HG03025 (cell line): Measurements from ENCODE around the gene APBB2.

Experiments
- ATAC-seq: cut with Tn5 transposase; IDR thresholded peaks from one replicate; pipeline ENCODE4 v1.9.1; 2021; ENCODE audit warnings: mild to moderate bottlenecking, moderate library complexity; ENCODE audit not compliant: unreplicated experiment, low FRiP score

Gene APBB2

DNA sequence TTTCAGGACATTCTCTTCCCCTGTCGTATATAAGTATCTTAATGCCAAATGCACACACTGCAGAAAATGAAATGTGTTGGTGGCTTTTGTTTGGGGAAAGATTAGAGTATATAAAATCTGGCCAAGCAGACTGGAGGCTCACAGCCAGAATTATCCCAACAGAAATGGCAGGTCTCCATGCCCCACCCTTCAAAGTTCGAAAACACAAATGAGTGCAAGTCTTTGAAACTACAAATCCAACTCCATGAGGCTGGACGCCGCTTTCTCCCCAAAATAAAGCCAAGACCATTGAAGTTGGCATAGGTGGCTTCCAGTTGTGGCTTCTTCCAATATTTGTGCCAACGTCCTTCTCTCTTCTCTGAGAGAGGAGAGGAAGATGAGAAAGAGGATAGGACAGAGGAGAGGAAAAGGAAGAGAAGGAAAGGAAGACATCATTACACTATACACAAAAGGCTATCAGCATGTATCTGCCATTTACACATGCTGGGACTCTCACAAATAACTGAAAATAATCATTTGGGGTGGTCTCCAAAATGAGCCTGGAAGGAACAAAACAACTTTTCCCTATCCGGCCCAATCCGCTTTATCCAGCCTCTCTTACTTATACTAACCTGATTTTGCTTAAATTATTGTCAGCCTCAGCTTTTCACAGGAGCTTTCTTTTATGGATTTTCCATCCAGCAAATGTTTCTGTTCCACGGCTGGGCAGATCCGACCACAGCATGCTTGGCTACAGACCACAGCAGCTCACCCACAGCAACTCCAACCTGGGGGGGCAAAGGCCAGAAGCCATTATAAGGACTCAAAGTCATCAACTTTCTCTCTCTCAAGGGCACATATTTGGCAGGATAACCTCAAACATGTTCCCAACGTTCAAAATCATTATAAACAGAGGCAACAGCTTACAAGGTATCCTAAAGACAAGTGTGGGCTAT is 71.7 kb downstream of the APBB2 start:
- no peak for ATAC-seq

DNA sequence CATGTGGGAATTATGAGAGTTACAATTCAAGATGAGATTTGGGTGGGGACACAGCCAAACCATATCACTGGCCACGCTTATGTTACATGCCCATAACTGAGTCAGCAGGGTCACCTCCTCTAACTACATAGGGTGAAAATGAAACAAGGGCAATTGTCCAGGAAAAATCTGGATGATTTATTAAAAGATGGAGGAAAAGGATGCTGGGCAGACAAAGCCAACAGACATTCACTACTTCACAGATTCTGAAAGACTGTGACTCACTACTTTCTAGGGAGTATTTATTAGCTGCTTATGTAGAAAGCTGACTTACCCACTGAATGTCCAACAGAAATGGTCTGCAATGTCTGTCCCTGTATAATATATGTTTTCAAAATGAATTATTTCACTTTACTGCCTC is 72.4 kb downstream of the APBB2 start:
- ATAC-seq = no peak

DNA sequence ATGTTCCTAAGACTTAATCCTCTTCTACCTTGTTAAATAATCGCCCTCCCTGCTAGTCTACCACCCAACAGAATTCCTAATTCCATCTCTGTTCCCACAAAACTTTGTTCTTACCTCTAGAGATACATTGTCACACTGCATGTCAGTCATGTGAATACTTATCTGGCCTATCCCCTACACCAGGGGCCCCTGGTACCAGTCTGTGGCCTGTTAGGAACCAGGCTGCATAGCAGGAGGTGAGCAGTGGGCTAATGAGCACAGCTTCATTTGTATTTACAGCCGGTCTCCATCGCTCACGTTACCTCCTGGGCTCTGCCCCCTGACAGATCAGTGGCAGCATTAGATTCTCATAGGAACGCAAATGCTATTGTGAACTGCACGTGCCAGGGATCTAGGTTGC is 73.9 kb downstream of the APBB2 start:
- ATAC-seq = no peak

DNA sequence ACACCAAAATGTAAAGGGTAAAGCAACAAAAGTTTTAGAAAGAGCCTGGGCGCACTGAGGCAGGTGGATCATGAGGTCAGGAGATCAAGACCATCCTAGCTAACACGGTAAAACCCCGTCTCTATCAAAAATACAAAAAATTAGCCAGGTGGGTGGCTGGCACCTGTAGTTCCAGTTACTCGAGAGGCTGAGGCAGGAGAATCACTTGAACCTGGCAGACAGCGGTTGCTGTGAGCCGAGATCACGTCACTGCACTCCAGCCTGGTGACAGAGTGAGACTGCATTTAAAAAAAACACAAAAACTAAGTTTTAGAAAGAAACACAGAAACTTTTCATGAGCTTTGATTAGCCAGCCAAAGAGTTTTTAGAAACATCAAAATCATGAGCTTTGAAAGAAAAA is 76.5 kb downstream of the APBB2 start:
- ATAC-seq = no peak

DNA sequence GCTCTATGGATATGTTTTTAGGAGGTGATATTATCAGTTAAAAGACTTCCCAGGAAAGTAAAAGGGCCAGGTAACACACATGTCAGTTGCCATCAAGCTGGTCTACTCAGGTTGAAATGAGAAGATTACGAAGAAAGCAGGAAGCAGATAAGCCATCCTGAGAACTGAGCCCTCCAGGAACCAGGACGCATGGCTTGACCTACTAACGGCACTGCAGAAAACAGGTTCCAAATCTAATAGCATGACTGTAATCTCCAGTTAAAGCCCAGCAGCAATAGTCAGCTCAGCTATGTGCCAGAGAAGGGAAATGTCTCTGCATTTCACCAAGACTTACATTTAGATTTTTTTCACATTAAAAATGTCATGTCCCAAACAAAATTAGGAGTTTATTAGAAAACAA is 77.9 kb downstream of the APBB2 start:
- no peak for ATAC-seq

DNA sequence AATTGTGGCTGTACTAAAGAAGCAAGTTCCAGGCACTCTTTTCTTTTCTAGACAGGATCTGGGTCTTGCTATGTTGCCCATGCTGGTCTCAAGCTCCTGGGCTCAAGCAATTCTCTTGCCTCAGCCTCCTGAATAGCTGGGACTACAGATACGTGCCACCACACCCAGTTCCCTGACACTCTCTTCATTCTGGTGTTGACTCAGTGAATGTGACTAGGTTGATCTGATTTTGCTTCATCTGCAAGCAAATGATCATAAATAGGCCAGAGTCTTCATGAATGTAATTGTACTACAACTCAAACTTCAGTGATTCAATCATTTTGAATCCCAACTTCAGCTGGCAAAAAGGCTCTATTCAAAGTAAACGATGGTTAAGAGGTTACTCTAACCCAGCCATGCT is 78.5 kb downstream of the APBB2 start:
- no peak for ATAC-seq

DNA sequence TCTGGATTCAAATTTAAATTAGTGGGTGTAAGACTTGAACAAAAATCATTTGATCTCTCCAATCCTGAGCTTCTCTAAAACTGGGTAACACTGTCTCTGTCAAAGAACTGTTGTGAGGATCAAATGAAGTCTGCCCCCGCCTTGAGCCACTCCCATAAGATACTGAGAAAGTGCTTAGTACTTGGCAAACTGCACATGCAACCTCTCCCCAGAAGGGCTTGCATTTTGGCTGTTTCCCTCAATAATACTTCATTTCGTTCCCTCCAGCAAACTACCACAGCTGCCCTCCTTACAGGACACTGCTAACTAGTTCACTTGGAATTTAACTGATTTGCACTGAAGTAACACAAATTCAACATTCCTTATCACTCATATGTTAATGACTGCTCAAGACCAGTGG is 79.8 kb downstream of the APBB2 start:
- ATAC-seq = no peak

DNA sequence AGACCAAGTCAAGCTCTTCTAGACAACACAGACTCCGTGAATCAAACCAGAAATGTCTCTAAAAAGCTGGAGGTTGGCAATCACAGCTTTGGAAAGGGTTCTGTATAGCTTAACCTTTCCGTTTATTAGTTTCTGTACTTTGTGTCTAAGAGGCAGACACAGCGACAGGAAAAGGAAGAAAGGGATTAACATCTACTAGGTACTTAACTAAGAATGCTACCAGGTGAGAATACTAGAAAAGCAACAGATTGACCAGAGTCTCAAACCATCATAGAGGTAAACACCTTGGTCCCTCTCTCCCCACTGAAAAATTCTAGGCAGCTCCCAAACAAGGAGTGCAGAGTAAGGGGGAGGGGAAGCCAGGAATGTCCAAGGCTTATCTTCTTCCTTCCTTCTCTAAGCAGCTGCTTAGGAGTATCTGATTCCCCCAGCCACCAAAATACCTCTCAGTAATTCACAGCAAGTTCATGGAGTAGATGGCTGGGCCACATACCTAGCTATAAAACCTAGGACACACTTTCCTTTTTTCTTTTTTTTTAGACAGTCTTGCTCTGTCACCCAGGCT is 80.8 kb downstream of the APBB2 start:
- no peak for ATAC-seq

DNA sequence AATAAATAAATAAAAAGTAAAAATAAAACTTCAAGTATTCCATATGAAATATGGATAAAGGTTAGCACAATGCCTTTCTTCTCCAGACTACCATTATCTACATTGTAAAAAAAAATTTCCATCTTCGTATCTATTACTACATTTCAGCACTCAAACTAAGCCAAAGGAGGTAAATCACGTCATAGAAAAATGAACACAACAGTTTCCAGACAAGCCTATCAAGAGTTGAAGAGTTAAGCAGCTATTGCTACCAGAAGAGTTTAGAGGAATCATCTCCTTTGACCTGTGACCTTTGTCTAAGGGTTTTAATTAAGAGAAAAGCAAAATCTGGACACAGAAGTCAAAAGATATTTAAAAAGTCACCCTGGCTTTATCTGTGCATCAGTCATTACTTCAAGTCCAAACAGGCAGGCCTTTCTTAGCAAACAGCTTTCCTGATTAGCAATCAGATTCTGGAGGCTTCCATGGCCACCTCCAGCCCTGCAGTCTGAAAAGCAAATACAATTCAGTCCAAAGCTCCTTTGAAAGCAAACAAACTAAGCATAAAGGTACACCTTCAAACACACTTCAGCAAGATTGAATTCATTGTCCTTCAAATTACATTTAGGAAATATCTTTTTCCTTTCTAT is 82.2 kb downstream of the APBB2 start:
- ATAC-seq = no peak

DNA sequence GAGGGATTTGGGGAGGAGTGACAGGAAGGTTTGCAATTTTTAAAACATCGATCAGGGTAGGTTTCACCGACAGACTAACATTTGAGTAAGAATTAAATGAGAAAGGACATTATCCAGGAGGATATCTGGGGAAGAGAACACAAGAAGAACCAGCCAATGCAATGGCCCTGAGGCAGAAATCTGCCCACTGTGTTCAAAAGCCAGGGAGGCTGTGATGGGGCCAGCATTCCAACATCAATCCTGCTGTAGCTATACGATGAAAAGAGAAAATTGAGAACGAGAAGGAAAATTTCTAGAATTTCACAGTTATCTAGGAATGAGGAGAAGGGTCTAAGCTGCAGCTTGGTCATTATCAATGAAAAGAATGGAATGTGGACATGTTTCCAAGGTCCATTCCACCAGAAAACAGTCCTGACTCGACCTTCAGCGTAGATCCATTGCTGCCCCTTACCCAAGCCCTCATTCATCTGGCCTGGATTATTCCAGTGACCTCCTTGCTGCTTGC is 84.4 kb downstream of the APBB2 start:
- ATAC-seq = no peak

DNA sequence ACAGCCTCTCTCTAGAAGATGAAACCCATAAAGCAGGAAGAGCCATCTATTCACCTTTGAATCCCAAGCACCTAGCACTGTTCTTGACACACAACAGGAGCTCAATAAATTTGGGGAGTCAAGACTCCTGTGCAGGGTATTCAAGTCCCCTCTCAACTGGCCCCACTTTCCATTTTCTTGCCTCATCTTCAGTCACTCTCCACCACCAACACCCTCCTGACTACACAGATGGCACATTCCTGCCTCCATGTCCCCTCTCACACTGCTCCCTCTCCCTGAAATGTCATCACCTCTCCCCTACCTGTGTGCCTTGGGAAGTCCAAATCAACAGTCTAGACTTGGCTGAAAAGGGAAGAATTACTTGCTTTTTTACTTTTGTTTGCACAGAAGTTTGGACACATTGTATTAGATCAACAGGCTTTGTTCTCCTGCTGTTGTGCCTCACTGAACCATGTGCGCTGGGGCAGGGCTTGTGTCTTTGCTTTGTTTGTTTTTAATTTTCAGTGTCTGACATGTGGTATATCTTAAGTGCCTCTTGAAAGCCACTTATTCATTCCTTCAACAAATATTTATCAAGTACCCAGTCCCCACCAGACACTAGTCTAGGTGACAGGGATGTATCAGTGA is 85.1 kb downstream of the APBB2 start:
- ATAC-seq = no peak

DNA sequence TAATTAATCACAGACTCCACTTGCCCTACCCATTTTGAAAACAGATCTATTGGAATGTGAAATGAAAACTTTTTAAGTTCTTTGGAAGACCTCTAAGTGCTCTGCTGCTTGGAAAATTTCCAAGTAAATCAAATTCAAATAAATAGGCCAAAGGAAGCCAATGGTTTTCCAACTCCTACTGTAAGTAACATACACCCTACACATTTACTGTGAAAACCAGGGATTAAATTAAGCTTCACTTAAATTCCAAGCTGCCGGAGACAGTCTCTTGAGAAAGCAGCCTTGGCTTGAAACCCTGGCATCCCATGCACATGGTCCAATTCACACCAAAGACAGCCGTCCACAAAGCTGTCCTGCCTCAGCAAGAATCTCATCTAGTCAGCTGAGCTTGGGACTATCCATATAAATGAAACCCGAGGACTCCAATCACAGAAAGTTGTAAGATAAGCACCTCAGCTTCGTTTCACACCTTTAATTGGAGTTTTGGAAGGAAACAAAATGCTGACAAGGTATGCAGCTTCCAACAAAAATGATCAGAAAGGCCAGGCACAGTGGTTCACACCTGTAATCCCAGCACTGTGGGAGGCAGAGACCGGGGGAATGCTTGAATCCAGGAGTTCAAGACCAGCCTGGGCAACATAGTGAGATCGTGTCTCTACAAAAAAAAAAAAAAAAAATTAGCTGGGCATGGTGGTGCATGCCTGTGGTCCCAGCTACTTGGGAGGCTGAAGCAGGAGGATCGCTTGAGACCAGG is 88.6 kb downstream of the APBB2 start:
- ATAC-seq = no peak

DNA sequence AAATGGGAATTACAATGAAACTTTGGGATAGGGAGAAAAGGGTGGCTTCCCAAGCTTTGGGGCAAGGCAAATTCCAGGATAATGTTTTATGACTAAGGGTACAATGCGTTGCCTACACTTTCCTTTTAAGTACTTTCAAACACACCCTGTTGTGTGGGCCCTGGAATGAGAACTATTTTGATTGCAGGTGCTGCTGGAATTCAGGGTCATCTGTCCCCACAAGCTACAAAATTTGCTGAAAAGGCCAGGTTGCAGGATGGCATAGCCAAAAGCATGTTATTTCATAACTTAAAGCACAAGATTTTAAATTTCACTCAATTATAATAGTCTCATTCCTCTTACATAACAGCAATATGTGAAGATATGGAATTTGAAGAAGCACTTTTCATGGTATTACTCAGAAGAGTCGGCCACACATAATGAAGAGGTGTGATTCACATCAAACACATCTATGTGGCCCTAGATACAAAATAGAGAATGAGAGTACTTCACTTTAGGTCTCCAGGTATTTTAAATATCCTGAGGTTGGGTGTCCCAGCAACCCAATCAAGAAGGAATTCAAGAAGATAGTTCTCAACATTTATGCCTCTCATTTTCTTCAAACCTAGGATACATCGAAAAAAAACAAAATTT is 89.3 kb downstream of the APBB2 start:
- no peak for ATAC-seq

DNA sequence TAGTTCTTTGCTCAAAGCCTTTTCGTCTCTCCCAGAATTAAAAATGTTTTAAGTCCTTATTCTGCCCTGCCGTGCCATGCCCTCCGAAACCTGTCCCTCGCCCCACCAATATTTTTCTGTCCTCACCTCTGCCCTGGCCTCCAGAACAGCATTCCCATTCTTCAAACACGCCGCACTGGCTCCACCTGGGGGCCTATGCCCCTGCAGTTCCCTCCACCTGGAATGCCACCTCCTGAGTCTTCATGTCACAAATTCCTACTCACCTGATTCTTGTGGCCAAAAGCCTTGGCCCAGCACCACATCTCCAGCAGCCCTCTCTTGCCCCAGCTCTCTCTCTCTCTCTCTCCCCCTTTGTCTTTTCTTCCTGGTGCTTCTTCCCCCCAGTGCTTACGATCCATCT is 91.6 kb downstream of the APBB2 start:
- ATAC-seq = no peak

DNA sequence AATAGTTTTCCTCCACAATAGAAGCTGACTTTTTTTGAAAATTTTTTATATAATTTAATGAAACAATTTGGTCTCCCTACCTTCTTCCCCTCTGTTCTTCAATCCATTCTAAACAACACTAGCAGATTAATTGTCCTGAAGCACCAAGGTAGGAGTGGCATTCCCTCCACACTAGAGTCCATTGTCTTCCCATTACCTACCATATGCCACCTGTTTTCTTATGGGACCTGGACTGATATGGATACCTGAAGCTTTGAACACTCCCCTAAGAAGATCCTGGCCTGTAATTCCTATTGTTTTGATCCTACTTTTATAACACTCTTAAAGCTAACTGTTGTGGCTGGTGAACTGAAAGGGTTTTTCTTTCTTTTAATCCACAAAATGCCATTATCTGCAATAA is 92.0 kb downstream of the APBB2 start:
- ATAC-seq = no peak

DNA sequence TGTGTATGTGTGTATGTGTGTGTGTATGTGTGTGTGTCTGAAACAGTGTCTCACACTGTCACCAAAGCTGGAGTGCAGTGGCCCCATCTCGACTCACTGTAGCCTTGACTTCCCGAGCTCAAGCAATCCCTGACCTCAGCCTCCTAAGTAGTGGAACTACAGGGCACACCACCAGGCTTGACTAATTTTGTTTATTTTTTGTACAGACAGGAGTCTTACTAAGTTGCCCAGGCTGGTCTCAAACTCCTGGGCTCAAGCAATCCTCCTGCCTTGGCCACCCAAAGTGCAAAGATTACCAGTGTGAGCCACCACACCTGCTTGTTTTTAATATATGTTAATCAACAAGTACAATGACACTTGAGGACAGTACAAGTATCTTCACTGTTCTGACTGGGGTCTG is 92.4 kb downstream of the APBB2 start:
- no peak for ATAC-seq

DNA sequence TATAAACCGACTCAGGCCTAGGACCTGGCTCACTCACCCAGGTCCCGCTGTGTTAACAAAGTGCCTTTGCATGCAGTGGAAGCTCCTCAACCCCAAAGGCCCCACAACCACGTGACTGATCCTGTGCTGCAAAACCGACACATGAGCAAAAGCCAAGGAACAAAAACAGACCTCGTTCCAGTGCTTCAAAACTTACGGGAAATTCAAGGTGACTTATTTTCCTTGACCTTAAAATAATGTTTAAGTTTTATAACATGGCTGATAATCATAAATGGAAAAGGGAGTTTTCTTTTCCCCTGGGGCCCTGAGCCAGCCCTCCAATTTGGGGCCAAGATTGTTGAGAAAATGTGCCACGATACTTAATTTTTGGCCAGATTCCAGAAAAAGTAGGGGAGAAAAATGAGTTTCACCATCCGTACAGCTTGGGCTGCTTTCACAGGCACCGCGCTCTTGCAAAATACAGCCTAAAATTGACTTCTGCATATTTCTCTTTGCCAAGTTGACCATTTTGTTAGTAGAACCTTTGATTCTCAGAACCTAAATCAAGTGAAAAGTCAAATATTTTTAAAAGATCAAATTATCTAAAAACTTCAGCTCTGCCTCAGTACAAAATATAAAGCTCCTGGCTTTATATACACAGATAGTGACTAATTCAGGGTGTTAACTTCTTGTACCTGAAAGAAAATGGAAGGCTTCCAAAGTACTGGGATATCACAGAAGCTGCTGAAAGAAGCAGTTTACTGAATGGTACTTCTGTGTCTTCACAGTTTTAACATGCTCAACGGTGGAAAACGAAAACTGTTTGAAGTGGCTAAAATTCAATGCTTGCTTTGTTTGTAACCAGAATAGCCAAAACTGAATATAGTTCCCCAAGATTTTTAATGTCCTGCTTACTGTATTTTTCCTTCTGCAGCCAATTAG is 93.8 kb downstream of the APBB2 start:
- ATAC-seq = no peak

DNA sequence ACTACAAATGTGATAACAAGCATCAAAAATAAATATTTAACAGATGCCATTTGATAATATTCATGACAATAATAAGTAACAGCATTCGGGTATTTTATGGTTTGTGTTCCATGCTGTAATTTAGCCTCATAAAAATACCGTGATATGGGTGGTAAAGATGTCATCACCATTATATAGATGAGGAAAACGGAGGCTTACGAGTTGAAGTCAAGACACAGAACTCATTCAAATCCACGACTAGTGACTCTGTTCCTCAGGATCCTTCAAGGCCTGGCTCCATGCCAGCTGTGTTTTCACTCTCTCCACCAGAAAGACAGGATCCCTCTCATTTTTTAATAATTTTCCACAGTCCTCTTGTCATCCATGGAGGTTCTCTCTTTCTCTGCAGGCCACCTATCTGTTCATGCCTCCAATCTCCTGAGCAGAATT is 94.5 kb downstream of the APBB2 start:
- ATAC-seq = no peak

DNA sequence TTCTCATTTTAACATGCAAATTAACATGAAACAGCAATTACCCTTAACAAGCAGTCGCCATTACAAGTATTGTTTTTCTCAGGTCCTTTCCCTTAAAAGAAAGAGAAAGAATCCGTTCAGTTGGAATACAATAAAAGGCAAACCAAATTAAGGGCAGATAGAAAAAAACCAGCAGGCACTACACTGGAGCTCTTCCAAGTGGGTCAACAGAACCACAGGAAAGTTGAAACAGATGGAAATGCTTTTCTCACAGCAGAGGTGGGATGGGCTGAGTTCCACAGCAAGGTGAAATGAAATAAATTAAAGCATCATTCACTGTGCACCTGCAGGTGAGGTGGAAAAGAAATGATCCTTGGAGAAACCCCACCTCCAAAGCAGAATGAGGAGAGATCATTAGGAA is 102.6 kb downstream of the APBB2 start:
- no peak for ATAC-seq
